Measurements from ENCODE around the gene SYTL2. TPM values are rescaled to one million over a fixed set of nuclear protein-coding genes. Genes with fewer than 3 reads are reported as not detected.
"Not testable (repeated sequence)": the region's sequence is repeated elsewhere in the genome, so short reads cannot be mapped to it uniquely, and the experiment has no call there.

SYTL2 gene
- total RNA-seq, 1 donor from 2014 or later, result 7.3 TPM

DNA sequence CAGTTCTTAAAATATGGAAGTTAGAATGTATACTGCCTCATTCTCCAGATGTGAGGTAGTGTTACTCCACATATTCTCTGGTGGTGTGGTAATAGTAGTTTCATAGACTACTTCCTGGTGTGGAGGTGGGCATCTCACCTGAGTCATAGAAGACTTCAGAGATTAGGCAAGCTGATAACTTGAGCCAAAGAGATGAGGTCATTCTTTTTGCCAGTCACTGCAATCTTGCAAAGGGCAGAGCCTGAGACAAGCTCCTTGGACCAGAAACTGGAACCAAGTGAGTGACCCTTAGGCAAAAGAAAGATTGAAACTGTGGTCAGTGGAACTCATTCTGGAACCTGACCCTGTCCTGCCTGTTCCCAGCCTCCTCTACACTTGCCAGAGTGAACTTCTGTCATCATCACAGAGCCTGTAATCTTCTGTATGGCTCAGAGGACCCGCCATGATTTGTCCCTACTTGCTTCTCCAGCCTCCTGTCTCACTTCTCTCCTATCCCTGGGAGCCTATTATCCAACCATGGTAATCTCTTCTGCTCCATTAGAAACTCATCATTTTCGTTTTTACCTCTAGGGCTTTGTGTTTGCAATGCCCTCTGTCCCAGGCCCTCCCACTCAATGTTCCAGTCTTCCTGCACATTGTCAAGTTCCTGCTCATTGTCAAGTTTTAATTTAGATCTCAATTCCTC, 33.6 kb upstream of the SYTL2 start:
- Mint-ChIP-seq H3K4me1 (no peaks in the 10 kb centered on the region), H3K27ac (ENCODE audit: unreplicated experiment) (no peak overlapping the region), H3K36me3 (ENCODE audit: low read depth) (peaks cover 7% of the 10 kb centered on the region), H3K27me3 (ENCODE audit: low read depth) (no peaks in the 10 kb centered on the region), H3K4me3 (no peak overlapping the region), H3K9me3 (peaks cover 6% of the 10 kb centered on the region)
- TF ChIP-seq, protein P1, sequence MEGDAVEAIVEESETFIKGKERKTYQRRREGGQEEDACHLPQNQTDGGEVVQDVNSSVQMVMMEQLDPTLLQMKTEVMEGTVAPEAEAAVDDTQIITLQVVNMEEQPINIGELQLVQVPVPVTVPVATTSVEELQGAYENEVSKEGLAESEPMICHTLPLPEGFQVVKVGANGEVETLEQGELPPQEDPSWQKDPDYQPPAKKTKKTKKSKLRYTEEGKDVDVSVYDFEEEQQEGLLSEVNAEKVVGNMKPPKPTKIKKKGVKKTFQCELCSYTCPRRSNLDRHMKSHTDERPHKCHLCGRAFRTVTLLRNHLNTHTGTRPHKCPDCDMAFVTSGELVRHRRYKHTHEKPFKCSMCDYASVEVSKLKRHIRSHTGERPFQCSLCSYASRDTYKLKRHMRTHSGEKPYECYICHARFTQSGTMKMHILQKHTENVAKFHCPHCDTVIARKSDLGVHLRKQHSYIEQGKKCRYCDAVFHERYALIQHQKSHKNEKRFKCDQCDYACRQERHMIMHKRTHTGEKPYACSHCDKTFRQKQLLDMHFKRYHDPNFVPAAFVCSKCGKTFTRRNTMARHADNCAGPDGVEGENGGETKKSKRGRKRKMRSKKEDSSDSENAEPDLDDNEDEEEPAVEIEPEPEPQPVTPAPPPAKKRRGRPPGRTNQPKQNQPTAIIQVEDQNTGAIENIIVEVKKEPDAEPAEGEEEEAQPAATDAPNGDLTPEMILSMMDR (conservative IDR thresholded peaks at IDR 0.05), result no peak
- no peak for DNase-seq (ENCODE audit: low read depth, low spot score)

DNA sequence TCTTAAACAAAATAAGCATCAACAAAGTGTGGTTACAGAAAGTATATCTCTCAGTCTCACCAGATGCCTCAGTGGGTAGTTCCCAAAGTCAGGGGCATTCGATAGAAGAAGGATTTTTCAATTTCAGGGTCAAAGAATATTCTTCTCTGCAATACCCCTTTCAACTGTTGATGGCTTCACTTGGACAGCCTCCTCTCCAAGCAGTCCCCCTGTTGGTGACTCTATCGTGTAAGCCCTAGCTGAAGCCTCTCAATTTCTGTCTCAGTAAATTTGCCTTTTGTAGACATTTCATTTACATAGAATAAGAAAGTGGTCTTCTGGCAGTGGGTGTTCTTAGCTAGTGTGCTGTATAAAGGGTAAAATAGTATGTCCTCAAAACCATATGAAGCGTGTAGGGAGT, 33.0 kb upstream of the SYTL2 start:
- H3K36me3 Mint-ChIP-seq (ENCODE audit: low read depth), result peaks cover 7% of the 10 kb centered on the region
- no peak for DNase-seq (ENCODE audit: low read depth, low spot score)
- no peak overlapping the region for H3K27ac Mint-ChIP-seq (ENCODE audit: unreplicated experiment)
- peaks cover 8% of the 10 kb centered on the region for H3K9me3 Mint-ChIP-seq
- H3K4me3 Mint-ChIP-seq, result no peak overlapping the region
- TF ChIP-seq, protein P1 (conservative IDR thresholded peaks at IDR 0.05), result no peak
- no peaks in the 10 kb centered on the region for H3K27me3 Mint-ChIP-seq (ENCODE audit: low read depth)
- no peaks in the 10 kb centered on the region for H3K4me1 Mint-ChIP-seq

DNA sequence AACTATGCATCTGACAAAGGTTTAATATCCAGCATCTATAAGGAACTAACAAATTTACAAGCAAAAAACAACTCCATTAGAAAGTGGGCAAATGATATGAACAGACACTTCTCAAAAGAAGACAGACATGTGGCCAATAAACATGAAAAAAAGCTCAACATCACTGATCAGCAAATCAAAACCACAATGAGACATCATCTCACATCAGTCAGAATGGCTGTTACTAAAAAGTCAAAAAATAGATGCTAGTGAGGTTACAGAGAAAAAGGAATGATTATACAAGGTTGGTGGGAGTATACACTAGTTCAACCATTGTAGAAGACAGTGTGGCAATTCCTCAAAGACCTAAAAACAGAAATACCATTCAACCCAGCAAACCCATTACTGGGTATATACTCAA, 30.0 kb upstream of the SYTL2 start:
- H3K4me1 Mint-ChIP-seq; H3K27ac Mint-ChIP-seq (ENCODE audit: unreplicated experiment); H3K27me3 Mint-ChIP-seq (ENCODE audit: low read depth); H3K4me3 Mint-ChIP-seq; H3K36me3 Mint-ChIP-seq (ENCODE audit: low read depth); H3K9me3 Mint-ChIP-seq; DNase-seq (ENCODE audit: low read depth, low spot score): not testable (repeated sequence)

DNA sequence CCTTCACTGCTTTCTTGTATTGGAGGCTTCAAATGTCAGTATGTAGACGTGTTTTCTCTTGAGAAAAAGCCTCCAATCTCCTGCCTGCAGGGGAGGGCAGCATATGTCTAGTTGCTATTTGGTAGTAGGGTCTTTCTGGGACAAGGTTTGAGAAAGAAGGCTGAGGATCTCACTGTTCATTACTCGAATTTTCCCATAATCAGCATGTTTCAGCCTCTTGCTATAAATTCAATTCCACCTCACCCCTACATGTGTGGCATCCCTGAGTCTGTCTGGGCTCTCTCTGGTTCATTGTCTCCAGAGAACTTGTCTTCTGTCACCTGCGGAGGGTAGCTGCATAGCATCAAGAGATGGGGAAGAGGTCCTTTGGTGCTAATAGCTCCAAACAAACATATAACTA, 24.8 kb upstream of the SYTL2 start:
- no peak for DNase-seq (ENCODE audit: low read depth, low spot score)
- Mint-ChIP-seq H3K36me3 (ENCODE audit: low read depth) (peaks cover 9% of the 10 kb centered on the region), H3K9me3 (peaks cover 10% of the 10 kb centered on the region), H3K4me3 (no peak overlapping the region), H3K4me1 (no peaks in the 10 kb centered on the region), H3K27ac (ENCODE audit: unreplicated experiment) (no peak overlapping the region), H3K27me3 (ENCODE audit: low read depth) (no peaks in the 10 kb centered on the region)
- TF ChIP-seq, protein P1 (conservative IDR thresholded peaks at IDR 0.05), result no peak

DNA sequence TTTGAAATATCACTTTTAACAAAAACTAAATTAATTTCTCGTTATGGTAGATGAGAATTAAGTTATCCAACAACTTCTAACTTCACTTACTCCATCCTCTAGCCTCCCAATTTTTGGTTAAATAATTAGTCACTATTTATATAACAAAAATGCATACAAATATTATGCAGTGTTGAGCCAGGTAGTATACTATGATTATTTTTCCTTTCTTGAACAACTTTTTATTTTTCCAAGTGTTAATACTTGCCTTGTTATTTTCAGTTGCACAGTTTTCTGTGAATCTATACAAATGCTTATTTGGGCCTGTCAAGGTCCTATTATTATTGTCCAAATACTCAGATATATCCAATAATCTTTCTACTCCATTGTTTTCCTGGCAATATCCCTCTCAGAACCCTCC, 24.3 kb upstream of the SYTL2 start:
- Mint-ChIP-seq H3K27me3 (ENCODE audit: low read depth) (no peaks in the 10 kb centered on the region), H3K4me3 (no peak overlapping the region), H3K27ac (ENCODE audit: unreplicated experiment) (no peak overlapping the region), H3K36me3 (ENCODE audit: low read depth) (peaks cover 9% of the 10 kb centered on the region), H3K4me1 (no peaks in the 10 kb centered on the region), H3K9me3 (peaks cover 10% of the 10 kb centered on the region)
- no peak for DNase-seq (ENCODE audit: low read depth, low spot score)
- TF ChIP-seq, protein P1 (conservative IDR thresholded peaks at IDR 0.05), result no peak

DNA sequence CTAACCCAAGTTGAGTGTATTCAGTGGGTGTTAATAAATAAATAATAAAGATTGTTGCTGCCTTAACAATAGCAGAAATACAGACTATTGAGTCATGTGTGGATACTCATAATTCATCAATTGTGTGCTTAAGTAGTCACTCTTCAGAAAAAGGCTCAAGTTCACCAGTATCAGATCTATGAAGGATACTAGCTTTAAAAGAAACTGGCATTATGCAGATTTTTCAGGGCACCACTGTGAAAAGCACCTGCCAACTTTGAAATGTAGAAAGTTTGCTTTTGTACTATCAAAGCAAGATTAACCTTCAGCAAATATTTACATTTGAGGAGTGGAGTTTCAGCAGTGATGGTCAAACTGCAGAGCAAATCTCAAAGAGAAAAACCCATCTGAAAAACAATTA, 20.1 kb upstream of the SYTL2 start:
- Mint-ChIP-seq H3K36me3 (ENCODE audit: low read depth) (peaks cover 6% of the 10 kb centered on the region), H3K4me3 (no peak overlapping the region), H3K9me3 (peaks cover 2% of the 10 kb centered on the region), H3K27me3 (ENCODE audit: low read depth) (no peaks in the 10 kb centered on the region), H3K27ac (ENCODE audit: unreplicated experiment) (no peak overlapping the region), H3K4me1 (peaks cover 5% of the 10 kb centered on the region)
- TF ChIP-seq, protein P1 (conservative IDR thresholded peaks at IDR 0.05), result no peak
- no peak for DNase-seq (ENCODE audit: low read depth, low spot score)
